DMS153 (cell line): ENCODE measurements around the gene TEDC1.

Experiments used
- DNase-seq: peaks from one replicate; lab custom pipeline; 2025; lab: John Stamatoyannopoulos, UW

Gene TEDC1

GRCh38 chr14:105484069-105484996, 6.7 kb upstream of the TEDC1 start:
- DNase-seq = no peak

- no peak for DNase-seq
These were observed 6.1 kb upstream of the TEDC1 start for GRCh38 chr14:105484997-105485393.

GRCh38 chr14:105485739-105486162, 5.3 kb upstream of the TEDC1 start:
- DNase-seq = peak; percentile 12

- DNase-seq = no peak
These were observed 4.7 kb upstream of the TEDC1 start, which contains the start of gene CRIP1 for GRCh38 chr14:105486163-105486973. Gene CRIP1, plus strand, starts transcription at chr14:105486886. Its CDS starts 374 bp downstream, at chr14:105487260.

- no peak for DNase-seq
These were observed 4.0 kb upstream of the TEDC1 start for GRCh38 chr14:105486974-105487448.

- no peak for DNase-seq
These were observed 3.5 kb upstream of the TEDC1 start for GRCh38 chr14:105487449-105487985.

- no peak for DNase-seq
These were observed 2.9 kb upstream of the TEDC1 start for GRCh38 chr14:105487986-105488777.

GRCh38 chr14:105488781-105489541, 2.1 kb upstream of the TEDC1 start:
- DNase-seq = no peak

GRCh38 chr14:105489542-105490266, 1.3 kb upstream of the TEDC1 start:
- DNase-seq = peak; percentile 27

GRCh38 chr14:105490267-105490571, 827 bp upstream of the TEDC1 start:
- DNase-seq = no peak

GRCh38 chr14:105491366-105491973, 424 bp downstream of the TEDC1 start:
- peak; percentile 12 for DNase-seq

- no peak for DNase-seq
These were observed 1.3 kb downstream of the TEDC1 start for GRCh38 chr14:105492031-105492970.

GRCh38 chr14:105492971-105493871, 2.2 kb downstream of the TEDC1 start:
- no peak for DNase-seq

GRCh38 chr14:105493921-105494605, 3.0 kb downstream of the TEDC1 start:
- DNase-seq = no peak

GRCh38 chr14:105494606-105494929, 3.5 kb downstream of the TEDC1 start:
- DNase-seq = no peak

GRCh38 chr14:105495101-105495989, 4.3 kb downstream of the TEDC1 start:
- no peak for DNase-seq
